NCI-H187 treated with DMSO at 0.1 percent for 48 hours (cell line): ENCODE measurements around the gene GIMAP6.
"Not testable (repeated sequence)": the region's sequence is repeated elsewhere in the genome, so short reads cannot be mapped to it uniquely, and the experiment has no call there.

Experiments used
- DNase-seq: peaks from one replicate; lab custom pipeline; 2025; lab: John Stamatoyannopoulos, UW

Gene GIMAP6

GRCh38 chr7:150631866-150632864 lies at the start of gene GIMAP6:
GIMAP6 (minus strand) TSS chr7:150632385; CDS start chr7:150630142, 2,243 bp downstream.
- DNase-seq: no peak

- not testable (repeated sequence) for DNase-seq
Measured at GRCh38 chr7:150680364-150680763, 48.2 kb upstream of the GIMAP6 start.

- DNase-seq: not testable (repeated sequence)
Measured at GRCh38 chr7:150678601-150679000, 46.4 kb upstream of the GIMAP6 start.

- not testable (repeated sequence) for DNase-seq
Measured at GRCh38 chr7:150676854-150677253, 44.7 kb upstream of the GIMAP6 start.

GRCh38 chr7:150676276-150676675 lies 44.1 kb upstream of the GIMAP6 start:
- DNase-seq: not testable (repeated sequence)

GRCh38 chr7:150675714-150676113 lies 43.5 kb upstream of the GIMAP6 start:
- no peak for DNase-seq

- DNase-seq: not testable (repeated sequence)
Measured at GRCh38 chr7:150671798-150672585, 39.8 kb upstream of the GIMAP6 start.

- no peak for DNase-seq
Measured at GRCh38 chr7:150668977-150669376, 36.8 kb upstream of the GIMAP6 start.

- no peak for DNase-seq
Measured at GRCh38 chr7:150668472-150668911, 36.3 kb upstream of the GIMAP6 start.

- no peak for DNase-seq
Measured at GRCh38 chr7:150666412-150666811, 34.2 kb upstream of the GIMAP6 start.

GRCh38 chr7:150665896-150666295 lies 33.7 kb upstream of the GIMAP6 start:
- no peak for DNase-seq

GRCh38 chr7:150665089-150665748 lies 33.0 kb upstream of the GIMAP6 start:
- no peak for DNase-seq

GRCh38 chr7:150663802-150664494 lies 31.8 kb upstream of the GIMAP6 start:
- DNase-seq: no peak

- DNase-seq: not testable (repeated sequence)
Measured at GRCh38 chr7:150662821-150663220, 30.6 kb upstream of the GIMAP6 start.

- DNase-seq: no peak
Measured at GRCh38 chr7:150660939-150661613, 28.9 kb upstream of the GIMAP6 start.

GRCh38 chr7:150657526-150657925 lies 25.3 kb upstream of the GIMAP6 start:
- DNase-seq: no peak

GRCh38 chr7:150656047-150656446 lies 23.9 kb upstream of the GIMAP6 start:
- DNase-seq: no peak

GRCh38 chr7:150654692-150655091 lies 22.5 kb upstream of the GIMAP6 start:
- no peak for DNase-seq

- DNase-seq: no peak
Measured at GRCh38 chr7:150649080-150649385, 16.8 kb upstream of the GIMAP6 start.

- no peak for DNase-seq
Measured at GRCh38 chr7:150648353-150649079, 16.3 kb upstream of the GIMAP6 start.
